ENCODE measurements around the gene FAP. TPM values are rescaled to one million over a fixed set of nuclear protein-coding genes. Genes with fewer than 3 reads are reported as not detected.

FAP gene
- total RNA-seq, 4 donors from 2014 or later, result 1.9 to 2.6 (median 2.3) TPM; not detected in 1

- no peaks in the 10 kb centered on the region for H3K27me3 ChIP-seq
- H3K36me3 ChIP-seq, result no peaks in the 10 kb centered on the region
- no peaks in the 10 kb centered on the region for H3K9me3 ChIP-seq
- H3K4me1 ChIP-seq, result no peaks in the 10 kb centered on the region
- DNase-seq, result no peak
- H3K4me3 ChIP-seq, result no peak overlapping the region
- TF ChIP-seq POLR2A (IDR thresholded peaks at IDR 0.05), result no peak
- TF ChIP-seq CTCF (IDR thresholded peaks at IDR 0.05), result no peak
- H3K27ac ChIP-seq, result no peak overlapping the region
Measured at GRCh38 chr2:162177301-162177700, 65.9 kb downstream of the FAP start.

GRCh38 chr2:162175714-162176113 lies 67.5 kb downstream of the FAP start:
- no peaks in the 10 kb centered on the region for H3K9me3 ChIP-seq
- no peak for TF ChIP-seq CTCF (IDR thresholded peaks at IDR 0.05)
- no peak for TF ChIP-seq POLR2A (IDR thresholded peaks at IDR 0.05)

GRCh38 chr2:162174746-162175145 lies 68.5 kb downstream of the FAP start:
- H3K4me1 ChIP-seq, result no peaks in the 10 kb centered on the region

More at GRCh38 chr2:162175714-162176113, 67.5 kb downstream of the FAP start:
- Histone ChIP-seq H3K27me3 (no peaks in the 10 kb centered on the region), H3K4me3 (no peak overlapping the region), H3K36me3 (no peaks in the 10 kb centered on the region), H3K27ac (no peak overlapping the region), H3K4me1 (no peaks in the 10 kb centered on the region)
- DNase-seq, result no peak

GRCh38 chr2:162172802-162173370 lies 70.4 kb downstream of the FAP start:
- H3K27ac ChIP-seq, result no peak overlapping the region
- H3K9me3 ChIP-seq, result no peaks in the 10 kb centered on the region
- no peak overlapping the region for H3K4me3 ChIP-seq
- no peaks in the 10 kb centered on the region for H3K27me3 ChIP-seq
- TF ChIP-seq POLR2A (IDR thresholded peaks at IDR 0.05) (no peak), CTCF (IDR thresholded peaks at IDR 0.05) (no peak)
- H3K4me1 ChIP-seq, result no peaks in the 10 kb centered on the region
- no peak for DNase-seq
- H3K36me3 ChIP-seq, result no peaks in the 10 kb centered on the region

More at GRCh38 chr2:162174746-162175145, 68.5 kb downstream of the FAP start:
- H3K36me3 ChIP-seq, result no peaks in the 10 kb centered on the region
- no peak for DNase-seq
- H3K9me3 ChIP-seq, result no peaks in the 10 kb centered on the region
- no peaks in the 10 kb centered on the region for H3K27me3 ChIP-seq
- H3K4me3 ChIP-seq, result no peak overlapping the region
- no peak for TF ChIP-seq CTCF (IDR thresholded peaks at IDR 0.05)
- no peak for TF ChIP-seq POLR2A (IDR thresholded peaks at IDR 0.05)
- H3K27ac ChIP-seq, result no peak overlapping the region

- TF ChIP-seq CTCF (IDR thresholded peaks at IDR 0.05) (no peak), POLR2A (IDR thresholded peaks at IDR 0.05) (no peak)
- Histone ChIP-seq H3K27ac (no peak overlapping the region), H3K4me1 (no peaks in the 10 kb centered on the region), H3K9me3 (no peaks in the 10 kb centered on the region), H3K4me3 (no peak overlapping the region), H3K36me3 (no peaks in the 10 kb centered on the region), H3K27me3 (no peaks in the 10 kb centered on the region)
- DNase-seq, result no peak
Measured at GRCh38 chr2:162166745-162167144, 76.5 kb downstream of the FAP start.

GRCh38 chr2:162166174-162166573 lies 77.1 kb downstream of the FAP start:
- Histone ChIP-seq H3K27me3 (no peaks in the 10 kb centered on the region), H3K4me3 (no peak overlapping the region), H3K27ac (no peak overlapping the region), H3K9me3 (no peaks in the 10 kb centered on the region), H3K4me1 (no peaks in the 10 kb centered on the region), H3K36me3 (no peaks in the 10 kb centered on the region)
- DNase-seq, result no peak
- TF ChIP-seq POLR2A (IDR thresholded peaks at IDR 0.05) (no peak), CTCF (IDR thresholded peaks at IDR 0.05) (no peak)
